GM13976 (cell line): ENCODE results near the gene SERAC1.
"Not testable (repeated sequence)": the region's sequence is repeated elsewhere in the genome, so short reads cannot be mapped to it uniquely, and the experiment has no call there.

ENCODE experiments used
- DNase-seq: peaks from one replicate; pipeline ENCODE4 v3.0.0; 2012; ENCODE audit warnings: low spot score
- CTCF ChIP-seq: IDR thresholded peaks from 2 replicates; pipeline ENCODE4 v1.5.1; 2012; ENCODE audit warnings: borderline replicate concordance, mild to moderate bottlenecking; ENCODE audit not compliant: insufficient read depth; ENCODE audit errors: extremely low read depth, missing control alignments, control extremely low read depth
- in situ Hi-C: fragments of 300-500 bp; cut with MboI; formaldehyde crosslinking; loops from one replicate; pipeline ENCODE4 v1.12.0; 2022; ENCODE audit warnings: low sequenced_read_pairs, mixed read lengths, inconsistent platforms; ENCODE audit not compliant: unreplicated experiment

SERAC1 gene

GRCh38 chr6:158174024-158174423 is 6.0 kb upstream of the SERAC1 start:
- in situ Hi-C loops, result no loop called here
- no peak for DNase-seq
- no peak for TF ChIP-seq CTCF

GRCh38 chr6:158172001-158172400 is 3.9 kb upstream of the SERAC1 start:
- in situ Hi-C loops, result no loop called here
- no peak for TF ChIP-seq CTCF

GRCh38 chr6:158170656-158171081 is 2.6 kb upstream of the SERAC1 start:
- TF ChIP-seq CTCF, result no peak
- DNase-seq, result no peak
- in situ Hi-C loops, result no loop called here

More at GRCh38 chr6:158172001-158172400, 3.9 kb upstream of the SERAC1 start:
- no peak for DNase-seq

GRCh38 chr6:158169634-158170033 is 1.6 kb upstream of the SERAC1 start:
- not testable (repeated sequence) for DNase-seq

GRCh38 chr6:158165919-158166416 is 2.1 kb downstream of the SERAC1 start:
- TF ChIP-seq CTCF, result no peak
- in situ Hi-C loops, result no loop called here
- DNase-seq, result no peak

More at GRCh38 chr6:158169634-158170033, 1.6 kb upstream of the SERAC1 start:
- in situ Hi-C loops, result not testable (repeated sequence)

GRCh38 chr6:158164579-158165170 is 3.4 kb downstream of the SERAC1 start:
- no peak for DNase-seq
- TF ChIP-seq CTCF, result no peak
- in situ Hi-C loops, result no loop called here

GRCh38 chr6:158161566-158162254 is 6.4 kb downstream of the SERAC1 start:
- in situ Hi-C loops, result no loop called here
- DNase-seq, result no peak
- TF ChIP-seq CTCF, result no peak
